ENCODE results near the gene RGS10.

The RGS10 gene

DNA sequence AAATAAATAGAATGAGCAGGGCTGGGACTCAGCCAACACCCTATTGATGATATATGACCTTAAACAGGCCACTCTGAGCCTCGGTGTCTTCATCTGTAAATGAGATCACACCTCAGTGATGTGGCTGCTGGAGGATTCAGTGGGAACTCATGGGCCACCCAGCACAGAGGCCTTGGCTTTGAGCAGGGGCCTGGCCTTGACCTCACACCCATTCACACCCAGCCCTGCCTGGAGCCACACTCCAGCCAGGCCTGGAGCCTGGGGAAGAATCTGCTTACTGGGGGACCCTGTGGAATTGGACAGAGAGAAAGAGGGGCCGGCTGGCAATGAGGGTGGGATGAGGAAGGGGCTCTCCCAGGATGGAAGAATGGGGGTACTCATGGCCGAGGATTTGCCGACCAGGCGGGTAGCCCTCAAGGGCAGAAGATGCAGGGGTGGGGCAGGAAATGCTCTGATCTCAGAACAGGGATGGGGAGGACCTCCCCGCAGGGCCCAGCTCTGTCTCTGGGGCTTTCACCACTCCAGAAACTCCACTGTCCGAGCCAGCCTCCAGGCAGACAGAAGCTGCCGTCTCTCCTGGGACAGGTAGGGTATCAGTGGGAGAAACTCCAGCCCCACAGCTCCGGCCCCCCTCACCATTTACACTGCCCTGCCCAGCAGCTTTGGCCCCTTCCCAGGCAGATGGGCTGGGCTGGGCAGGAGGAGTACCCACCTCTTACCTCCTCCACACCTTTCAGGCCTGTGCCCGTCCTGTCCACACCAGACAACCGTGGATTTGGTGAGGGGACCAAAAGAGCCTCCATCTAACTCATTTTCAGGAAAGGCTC lies 81.9 kb downstream of the RGS10 start:
- DNase-seq (ENCODE audit: low read depth): no peak
- no peak for TF ChIP-seq CTCF (IDR thresholded peaks at IDR 0.05; ENCODE audit: low read depth, low read length, missing control alignments)
- in situ Hi-C loops (cut with HindIII; ENCODE audit: low sequenced_read_pairs): no loop called here
- H3K4me3 ChIP-seq (ENCODE audit: low read depth, low read length): no peak overlapping the region

- in situ Hi-C loops (cut with HindIII; ENCODE audit: low sequenced_read_pairs): no loop called here
- H3K4me3 ChIP-seq (ENCODE audit: low read depth, low read length): no peak overlapping the region
- TF ChIP-seq CTCF (IDR thresholded peaks at IDR 0.05; ENCODE audit: low read depth, low read length, missing control alignments): no peak
- DNase-seq (ENCODE audit: low read depth): no peak
Observed at GRCh38 chr10:119459681-119460340, 82.7 kb downstream of the RGS10 start.

- in situ Hi-C loops (cut with HindIII; ENCODE audit: low sequenced_read_pairs): no loop called here
- no peak for TF ChIP-seq CTCF (IDR thresholded peaks at IDR 0.05; ENCODE audit: low read depth, low read length, missing control alignments)
- H3K4me3 ChIP-seq (ENCODE audit: low read depth, low read length): no peak overlapping the region
- no peak for DNase-seq (ENCODE audit: low read depth)
Observed at GRCh38 chr10:119457966-119458766, 84.4 kb downstream of the RGS10 start.

DNA sequence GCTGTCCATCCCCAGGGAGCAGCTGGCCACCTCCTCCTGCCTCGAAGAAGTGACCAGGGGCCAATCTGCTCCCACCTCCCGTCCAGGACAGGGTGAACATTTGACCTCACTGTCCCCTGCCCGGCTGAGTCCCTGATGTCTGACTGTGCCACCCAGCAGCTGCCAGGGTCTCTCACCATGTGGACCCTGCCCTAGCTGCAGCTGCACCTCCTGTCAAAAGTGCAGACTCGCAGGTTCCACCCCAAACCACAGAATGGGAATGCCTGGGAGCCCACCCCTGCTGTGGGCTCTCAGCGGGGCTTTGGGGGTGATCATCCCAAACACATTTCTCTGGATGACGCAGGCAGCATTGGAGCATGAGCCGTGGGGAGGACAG lies 86.1 kb downstream of the RGS10 start:
- no peak for TF ChIP-seq CTCF (IDR thresholded peaks at IDR 0.05; ENCODE audit: low read depth, low read length, missing control alignments)
- no peak overlapping the region for H3K4me3 ChIP-seq (ENCODE audit: low read depth, low read length)
- DNase-seq (ENCODE audit: low read depth): no peak
- in situ Hi-C loops (cut with HindIII; ENCODE audit: low sequenced_read_pairs): no loop called here

DNA sequence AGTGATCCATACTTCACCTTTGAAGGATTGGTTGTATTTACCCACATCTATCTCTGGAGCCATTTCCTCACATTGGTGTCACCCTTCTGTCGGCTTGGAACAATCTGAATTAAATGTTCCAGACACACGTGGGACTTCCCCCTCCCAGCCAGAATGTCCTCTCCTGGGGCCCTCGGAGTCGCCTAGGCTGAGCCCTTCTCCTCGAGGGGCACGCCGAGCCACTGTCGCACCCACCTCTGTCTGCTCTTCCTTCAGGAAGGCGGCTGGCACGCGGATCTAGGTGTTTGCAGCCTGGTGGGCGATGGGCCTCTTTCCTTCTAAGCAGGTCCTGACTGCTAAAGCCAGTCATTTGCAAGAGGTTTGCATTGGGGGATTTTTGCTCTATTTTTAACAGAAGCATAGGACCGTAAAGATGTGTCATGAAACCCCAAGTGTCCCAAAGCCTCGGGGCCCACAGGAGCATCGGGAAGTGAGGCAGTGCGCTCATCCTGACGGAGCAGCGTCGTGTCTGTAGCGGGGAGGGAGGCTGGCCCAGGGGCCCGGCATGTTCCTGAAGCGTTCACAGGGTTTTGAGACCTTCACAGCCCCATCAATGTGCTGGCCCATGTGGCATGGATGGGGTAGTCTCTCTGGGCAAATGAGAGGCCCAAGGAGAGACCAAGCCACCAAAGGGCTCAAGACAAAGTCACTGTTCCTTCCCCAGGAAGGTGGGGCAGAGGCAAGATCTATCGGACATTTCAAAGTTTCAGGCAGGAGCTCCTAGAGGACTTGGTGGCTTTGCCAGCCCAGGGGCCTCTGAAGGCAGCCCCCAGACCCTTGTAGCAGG lies 86.7 kb downstream of the RGS10 start:
- in situ Hi-C loops (cut with HindIII; ENCODE audit: low sequenced_read_pairs): no loop called here
- no peak for TF ChIP-seq CTCF (IDR thresholded peaks at IDR 0.05; ENCODE audit: low read depth, low read length, missing control alignments)
- H3K4me3 ChIP-seq (ENCODE audit: low read depth, low read length): no peak overlapping the region
- no peak for DNase-seq (ENCODE audit: low read depth)

DNA sequence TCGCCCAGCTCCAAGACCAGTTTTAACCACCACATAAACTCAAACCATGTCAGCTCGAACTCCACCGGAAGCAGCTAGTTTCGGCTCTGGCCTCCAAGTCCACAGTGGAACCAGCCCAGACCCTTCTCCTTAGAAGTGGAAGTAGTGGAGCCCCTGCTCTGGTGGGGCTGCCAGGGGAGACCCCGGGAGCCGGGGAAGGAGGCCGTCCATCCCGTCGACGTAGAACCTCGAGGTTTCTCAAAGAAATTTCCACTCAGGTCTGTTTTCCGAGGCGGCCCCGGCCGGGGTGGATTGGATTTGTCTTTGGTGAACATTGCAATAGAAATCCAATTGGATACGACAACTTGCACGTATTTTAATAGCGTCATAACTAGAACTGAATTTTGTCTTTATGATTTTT lies 87.5 kb downstream of the RGS10 start:
- TF ChIP-seq CTCF (IDR thresholded peaks at IDR 0.05; ENCODE audit: low read depth, low read length, missing control alignments): no peak
- DNase-seq (ENCODE audit: low read depth): no peak
- no peak overlapping the region for H3K4me3 ChIP-seq (ENCODE audit: low read depth, low read length)
- in situ Hi-C loops (cut with HindIII; ENCODE audit: low sequenced_read_pairs): no loop called here

Measured in astrocyte of the cerebellum (primary cell).